KOPT-K1 (cell line): Measurements from ENCODE around the gene FLT4.
A peak's percentile ranks its signal among the peaks of the same experiment; 100 is the strongest.

Experiments
- H3K27ac ChIP-seq: fragments of 200-600 bp; sonication (generic); 2 replicates; pipeline ENCODE4 v1.5.1; 2016; ENCODE audit warnings: antibody characterized with exemption, mild to moderate bottlenecking, low read depth, low read length; ENCODE audit not compliant: poor library complexity, severe bottlenecking
- H3K36me3 ChIP-seq: fragments of 200-600 bp; sonication (generic); 2 replicates; pipeline ENCODE4 v1.5.1; 2017; ENCODE audit warnings: antibody characterized with exemption, mild to moderate bottlenecking, low read length, moderate library complexity; ENCODE audit not compliant: insufficient read depth
- H3K9me3 ChIP-seq: fragments of 200-600 bp; sonication (generic); 2 replicates; pipeline ENCODE4 v1.5.1; 2017; ENCODE audit warnings: antibody characterized with exemption, low read length, mild to moderate bottlenecking; ENCODE audit not compliant: insufficient read depth, poor library complexity, severe bottlenecking

FLT4 gene

DNA sequence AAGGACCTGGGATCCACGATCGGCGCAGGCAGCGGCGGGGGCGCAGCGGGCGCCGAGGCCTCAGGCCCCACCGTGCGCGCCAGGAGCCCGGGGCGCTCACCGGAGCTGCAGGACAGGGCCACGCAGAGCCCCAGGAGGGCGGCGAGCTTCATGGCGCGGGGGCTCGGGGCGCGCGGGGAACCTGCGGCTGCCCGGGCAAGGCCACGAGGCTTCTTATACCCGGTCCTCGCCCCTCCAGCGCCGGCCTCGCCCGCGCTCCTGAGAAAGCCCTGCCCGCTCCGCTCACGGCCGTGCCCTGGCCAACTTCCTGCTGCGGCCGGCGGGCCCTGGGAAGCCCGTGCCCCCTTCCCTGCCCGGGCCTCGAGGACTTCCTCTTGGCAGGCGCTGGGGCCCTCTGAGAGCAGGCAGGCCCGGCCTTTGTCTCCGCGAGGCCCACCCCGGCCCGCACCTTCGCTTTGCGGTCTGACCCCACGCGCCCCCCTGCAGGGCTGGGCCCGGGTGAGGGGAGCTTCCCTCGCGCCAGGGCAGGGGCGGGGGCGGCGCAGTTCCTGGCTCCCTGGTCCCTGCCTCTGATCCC, 58.0 kb downstream of the FLT4 start, which contains the start of gene SCGB3A1:
SCGB3A1 (minus strand) TSS at position 189 of the 577 bp plus-strand sequence; CDS start at position 152, 37 bp downstream.
- H3K27ac ChIP-seq = peak within 1 kb of the TSS; percentile 83
- no peaks in the 10 kb centered on the region for H3K9me3 ChIP-seq
- no peaks in the 10 kb centered on the region for H3K36me3 ChIP-seq

DNA sequence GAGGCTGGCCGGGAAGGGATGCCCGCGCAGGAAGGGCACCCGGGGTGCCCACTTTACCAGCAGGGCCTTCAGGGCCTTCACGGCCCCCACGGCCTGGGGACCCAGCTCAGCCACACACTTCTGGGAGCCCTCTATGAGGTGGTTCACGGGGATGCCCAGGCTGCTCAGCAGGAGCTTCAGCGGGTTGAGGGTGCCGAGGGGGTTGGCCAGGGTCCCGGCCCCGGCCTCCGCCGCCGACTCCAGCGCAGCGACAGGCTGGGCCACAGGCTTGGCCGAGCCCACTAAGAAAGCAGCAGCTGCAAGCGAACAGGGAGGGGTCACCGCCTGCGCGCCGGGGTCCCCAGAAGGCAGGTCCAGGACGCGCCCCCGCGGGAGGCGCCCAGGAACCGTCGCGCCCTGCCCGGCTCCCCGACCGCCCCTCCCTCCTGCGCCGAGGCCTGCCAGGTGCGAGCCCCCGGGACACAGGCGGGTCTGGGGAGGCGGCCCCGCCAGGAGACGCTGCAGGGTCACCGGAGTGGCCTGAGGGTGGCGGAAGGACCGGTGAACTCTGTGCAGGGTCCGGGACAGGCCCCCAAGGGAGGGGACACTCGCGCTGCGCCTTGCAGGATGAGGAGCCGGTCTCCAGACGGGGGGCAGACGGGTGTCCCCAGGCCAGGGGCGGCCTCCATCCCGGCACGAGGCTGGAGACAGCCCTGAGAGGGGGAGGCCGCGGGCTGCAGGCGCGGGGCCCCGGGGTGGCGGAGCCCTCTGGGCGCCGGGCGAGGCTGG, 58.7 kb downstream of the FLT4 start:
- Histone ChIP-seq H3K27ac (peak overlapping the region; percentile 83), H3K9me3 (no peaks in the 10 kb centered on the region), H3K36me3 (no peaks in the 10 kb centered on the region)

GRCh38 chr5:180589771-180590542, 59.4 kb downstream of the FLT4 start:
- no peaks in the 10 kb centered on the region for H3K36me3 ChIP-seq
- no peaks in the 10 kb centered on the region for H3K9me3 ChIP-seq
- H3K27ac ChIP-seq = peak overlapping the region; percentile 83

- Histone ChIP-seq H3K27ac (no peak overlapping the region), H3K36me3 (no peaks in the 10 kb centered on the region), H3K9me3 (no peaks in the 10 kb centered on the region)
Measured at GRCh38 chr5:180586870-180587269, 62.5 kb downstream of the FLT4 start.

DNA sequence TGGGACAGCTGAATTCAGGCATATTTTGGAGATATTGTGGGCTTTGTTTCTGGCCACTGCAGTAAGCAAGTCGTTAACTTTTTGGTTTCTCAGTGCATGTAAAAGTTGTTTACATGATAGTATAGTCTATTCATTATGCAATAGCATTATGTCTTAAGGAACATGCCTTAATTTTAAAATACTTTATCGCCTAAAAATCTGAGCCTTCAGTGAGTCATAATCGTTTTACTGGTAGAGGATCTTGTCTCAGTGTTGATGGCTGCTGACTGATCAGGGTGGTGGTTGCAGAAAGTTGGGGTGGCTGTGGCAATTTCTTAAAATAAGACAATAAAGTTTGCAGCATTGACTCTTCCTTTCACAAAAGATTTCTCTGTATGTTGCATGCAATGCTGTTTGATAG, 63.2 kb downstream of the FLT4 start:
- Histone ChIP-seq H3K9me3 (no peaks in the 10 kb centered on the region), H3K36me3 (no peaks in the 10 kb centered on the region), H3K27ac (no peak overlapping the region)

DNA sequence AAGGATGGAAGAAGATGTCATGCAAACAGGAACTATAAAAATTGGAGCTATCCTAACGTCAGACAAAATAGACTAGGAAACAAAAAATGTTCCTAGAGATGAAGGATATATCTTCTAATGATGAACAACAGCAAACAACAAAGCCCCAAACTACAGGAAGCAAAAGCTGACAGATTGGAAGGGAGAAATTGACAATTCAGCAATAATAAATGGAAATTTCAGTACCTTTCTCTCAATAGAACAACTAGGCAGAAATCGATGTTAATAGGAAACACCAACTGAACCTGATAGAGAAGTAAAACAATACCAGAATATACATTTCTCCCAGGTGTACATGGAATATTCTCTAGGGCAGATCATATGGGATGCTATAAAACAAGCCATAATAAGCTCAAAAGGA, 65.7 kb downstream of the FLT4 start:
- peaks cover 11% of the 10 kb centered on the region for H3K36me3 ChIP-seq
- no peaks in the 10 kb centered on the region for H3K9me3 ChIP-seq
- H3K27ac ChIP-seq = no peak overlapping the region

DNA sequence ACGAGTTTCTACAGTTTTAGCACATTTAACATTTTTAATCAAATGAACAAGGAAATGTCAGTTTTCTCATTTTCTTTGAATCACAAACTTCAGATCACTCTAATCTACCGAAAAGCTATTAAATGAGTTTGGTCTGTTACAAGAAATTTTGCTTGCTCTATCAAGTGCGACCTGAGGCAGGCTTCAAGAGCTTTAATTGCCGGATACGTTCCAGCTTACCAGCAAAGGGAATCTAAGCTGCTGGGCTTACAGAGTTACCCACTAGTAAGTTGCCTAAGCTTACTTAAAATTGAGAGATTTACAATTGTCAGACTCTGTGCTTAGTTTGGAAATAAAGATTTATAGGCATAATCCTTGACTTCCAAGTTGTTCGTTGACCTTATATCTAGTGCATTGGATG, 68.7 kb downstream of the FLT4 start:
- H3K36me3 ChIP-seq = peaks cover 41% of the 10 kb centered on the region
- H3K9me3 ChIP-seq = no peaks in the 10 kb centered on the region
- H3K27ac ChIP-seq = no peak overlapping the region

- Histone ChIP-seq H3K9me3 (no peaks in the 10 kb centered on the region), H3K36me3 (peaks cover 92% of the 10 kb centered on the region), H3K27ac (peak overlapping the region; percentile 53)
Measured at GRCh38 chr5:180575571-180575970, 73.8 kb downstream of the FLT4 start.

DNA sequence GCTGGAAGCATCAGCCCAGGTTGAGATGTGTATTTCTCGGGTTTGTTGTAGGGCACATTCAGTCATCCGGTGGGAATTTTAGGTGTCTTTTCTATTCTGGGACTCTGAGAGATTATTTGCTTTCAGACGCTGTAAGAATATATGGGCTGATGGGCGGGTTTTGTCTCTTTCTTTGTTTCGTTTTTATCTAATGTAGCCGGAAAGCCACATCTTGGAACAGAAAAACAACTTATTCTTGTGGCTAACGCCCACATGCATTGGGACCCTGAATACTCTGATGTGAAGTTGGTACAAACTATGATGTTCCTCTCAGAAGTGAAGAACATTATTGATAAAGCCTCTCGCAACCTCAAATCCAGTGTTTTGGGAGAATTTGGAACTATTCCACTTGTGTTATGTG, 80.5 kb downstream of the FLT4 start:
- H3K36me3 ChIP-seq = peaks cover 93% of the 10 kb centered on the region
- H3K9me3 ChIP-seq = no peaks in the 10 kb centered on the region

DNA sequence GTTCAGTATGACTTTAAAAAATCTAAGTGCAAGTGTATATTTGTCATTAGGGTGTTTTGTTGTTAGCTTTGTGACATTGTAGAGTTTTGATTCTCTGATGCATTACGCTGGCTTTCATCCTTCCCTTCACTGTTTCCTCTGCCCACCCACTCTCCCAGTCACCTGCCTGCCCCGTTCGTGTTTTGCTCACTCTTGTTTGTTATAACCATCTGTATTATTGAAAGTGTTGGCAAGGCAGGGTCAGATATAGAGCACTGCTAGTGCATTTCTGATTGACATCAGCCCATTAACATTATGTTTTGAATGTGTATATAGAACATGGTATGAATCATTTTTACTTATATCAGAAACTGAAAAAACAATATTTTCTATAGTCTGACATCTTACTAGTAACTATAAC, 85.4 kb downstream of the FLT4 start:
- peaks cover 67% of the 10 kb centered on the region for H3K36me3 ChIP-seq
- H3K27ac ChIP-seq = peak overlapping the region; percentile 91
- no peaks in the 10 kb centered on the region for H3K9me3 ChIP-seq

More for the DNA sequence above, 80.5 kb downstream of the FLT4 start:
- peak overlapping the region; percentile 91 for H3K27ac ChIP-seq

DNA sequence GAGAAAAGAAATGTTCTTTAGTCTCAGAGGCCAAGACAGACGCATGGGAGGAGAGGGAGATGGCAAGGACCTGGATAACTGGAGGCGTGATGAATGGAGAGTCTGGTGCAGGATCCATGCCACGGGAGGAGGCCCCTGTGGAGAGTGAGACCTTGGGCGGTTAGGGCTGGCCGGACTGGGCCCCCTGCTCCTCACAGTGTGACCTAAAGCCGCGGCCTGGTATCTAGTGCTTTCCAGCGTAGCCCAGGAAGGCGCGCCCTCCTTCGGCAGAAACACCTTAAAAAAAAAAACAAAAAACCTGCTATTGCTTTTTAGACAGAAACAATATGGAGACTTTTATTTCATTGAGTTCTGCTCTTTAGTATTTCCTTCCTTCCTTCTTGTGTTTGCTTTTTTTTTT, 91.2 kb downstream of the FLT4 start:
- peak overlapping the region; percentile 91 for H3K27ac ChIP-seq
- H3K36me3 ChIP-seq = peaks cover 70% of the 10 kb centered on the region
- H3K9me3 ChIP-seq = no peaks in the 10 kb centered on the region

DNA sequence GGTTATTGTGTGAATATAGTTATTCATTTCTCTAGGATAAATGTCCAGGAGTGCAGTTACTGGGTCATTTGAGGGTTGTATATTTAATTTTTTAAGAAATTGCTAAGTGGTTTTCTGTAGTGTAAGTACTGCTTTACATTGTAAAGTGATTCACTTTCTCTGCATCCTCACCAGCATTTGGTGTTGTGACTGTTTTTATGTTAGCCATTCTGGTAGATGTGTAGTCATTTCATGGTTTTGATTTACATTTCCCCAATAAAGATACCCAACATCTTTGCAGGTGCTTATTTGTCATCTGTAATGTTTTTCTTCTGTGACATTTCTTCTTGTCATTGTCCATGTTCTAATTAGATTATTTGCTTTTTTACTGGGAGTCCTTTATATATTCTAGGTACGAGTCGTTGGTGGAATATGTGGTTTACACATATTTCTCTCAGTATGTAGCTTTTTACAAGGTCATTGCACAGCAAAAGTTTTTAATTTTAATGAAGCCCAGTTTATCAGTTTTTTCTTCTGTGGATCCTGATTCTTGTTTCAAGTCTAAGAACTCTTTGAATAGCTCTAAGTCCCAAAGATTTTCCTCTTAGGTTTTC, 92.1 kb downstream of the FLT4 start:
- peaks cover 79% of the 10 kb centered on the region for H3K36me3 ChIP-seq

GRCh38 chr5:180555168-180555921, 94.1 kb downstream of the FLT4 start:
- Histone ChIP-seq H3K36me3 (peaks cover 81% of the 10 kb centered on the region), H3K27ac (peak overlapping the region; percentile 91), H3K9me3 (no peaks in the 10 kb centered on the region)

More for the DNA sequence above, 92.1 kb downstream of the FLT4 start:
- peak overlapping the region; percentile 91 for H3K27ac ChIP-seq
- no peaks in the 10 kb centered on the region for H3K9me3 ChIP-seq

- H3K9me3 ChIP-seq = no peaks in the 10 kb centered on the region
- H3K36me3 ChIP-seq = peaks cover 85% of the 10 kb centered on the region
- peak overlapping the region; percentile 59 for H3K27ac ChIP-seq
Measured at GRCh38 chr5:180553530-180553929, 95.9 kb downstream of the FLT4 start.
